Breast epithelium (tissue), 3 donors: Measurements from ENCODE around the gene CSF3.

Experiments used
- POLR2A ChIP-seq: fragments of 450-650 bp; IDR thresholded peaks from one replicate; pipeline ENCODE4 v1.6.1; 2016; ENCODE audit warnings: antibody characterized with exemption, mild to moderate bottlenecking, moderate library complexity
- TF ChIP-seq, protein P1 (sequence below), 3 donors: fragments of 450-650 bp; IDR thresholded peaks; one replicate each; pipeline ENCODE4 v1.5.1; 2016 to 2017; ENCODE audit warnings: antibody characterized with exemption in 3 of 3, mild to moderate bottlenecking in 3 of 3, moderate library complexity in 3 of 3

DNA sequence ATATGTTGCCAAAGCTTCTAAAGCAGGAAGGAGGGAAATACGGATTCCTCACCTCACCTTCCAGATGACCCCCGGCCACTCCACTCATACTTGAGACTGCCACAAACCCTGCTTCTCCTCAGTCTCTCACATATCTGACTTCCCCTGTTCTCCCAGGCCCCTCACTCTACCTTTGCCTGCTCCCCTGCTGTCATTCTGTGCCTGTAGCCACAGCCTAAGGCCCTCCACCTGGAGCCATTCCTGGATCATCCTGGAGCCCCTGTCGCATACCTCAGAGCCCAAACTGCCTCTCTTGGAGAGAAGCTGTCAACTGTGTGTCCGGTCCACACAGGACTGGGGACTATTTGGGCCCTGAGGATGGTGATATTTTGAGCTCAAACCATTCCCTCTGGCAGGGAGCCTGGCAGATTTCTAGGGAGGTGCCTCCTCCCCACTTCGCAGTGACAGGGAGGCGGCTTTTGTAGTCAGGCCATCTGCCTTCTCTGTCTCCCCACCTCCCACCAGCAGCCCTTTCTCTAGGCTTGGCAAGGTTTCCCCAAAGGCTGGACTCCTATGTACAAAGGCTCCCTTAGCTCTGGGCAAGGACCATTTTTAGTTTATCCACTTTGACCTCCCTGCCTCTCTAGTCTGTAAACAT, 41.3 kb downstream of the CSF3 start:
- TF ChIP-seq, protein P1, sequence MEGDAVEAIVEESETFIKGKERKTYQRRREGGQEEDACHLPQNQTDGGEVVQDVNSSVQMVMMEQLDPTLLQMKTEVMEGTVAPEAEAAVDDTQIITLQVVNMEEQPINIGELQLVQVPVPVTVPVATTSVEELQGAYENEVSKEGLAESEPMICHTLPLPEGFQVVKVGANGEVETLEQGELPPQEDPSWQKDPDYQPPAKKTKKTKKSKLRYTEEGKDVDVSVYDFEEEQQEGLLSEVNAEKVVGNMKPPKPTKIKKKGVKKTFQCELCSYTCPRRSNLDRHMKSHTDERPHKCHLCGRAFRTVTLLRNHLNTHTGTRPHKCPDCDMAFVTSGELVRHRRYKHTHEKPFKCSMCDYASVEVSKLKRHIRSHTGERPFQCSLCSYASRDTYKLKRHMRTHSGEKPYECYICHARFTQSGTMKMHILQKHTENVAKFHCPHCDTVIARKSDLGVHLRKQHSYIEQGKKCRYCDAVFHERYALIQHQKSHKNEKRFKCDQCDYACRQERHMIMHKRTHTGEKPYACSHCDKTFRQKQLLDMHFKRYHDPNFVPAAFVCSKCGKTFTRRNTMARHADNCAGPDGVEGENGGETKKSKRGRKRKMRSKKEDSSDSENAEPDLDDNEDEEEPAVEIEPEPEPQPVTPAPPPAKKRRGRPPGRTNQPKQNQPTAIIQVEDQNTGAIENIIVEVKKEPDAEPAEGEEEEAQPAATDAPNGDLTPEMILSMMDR (IDR thresholded peaks at IDR 0.05) = no peak
- TF ChIP-seq POLR2A = no peak
